GM19438 (cell line): ENCODE results near the gene POLR2L.
A peak's percentile ranks its signal among the peaks of the same experiment; 100 is the strongest.

Source experiments
- ATAC-seq: cut with Tn5 transposase; IDR thresholded peaks from one replicate; pipeline ENCODE4 v1.9.1; 2021; ENCODE audit warnings: low read depth; ENCODE audit not compliant: unreplicated experiment

Gene POLR2L

DNA sequence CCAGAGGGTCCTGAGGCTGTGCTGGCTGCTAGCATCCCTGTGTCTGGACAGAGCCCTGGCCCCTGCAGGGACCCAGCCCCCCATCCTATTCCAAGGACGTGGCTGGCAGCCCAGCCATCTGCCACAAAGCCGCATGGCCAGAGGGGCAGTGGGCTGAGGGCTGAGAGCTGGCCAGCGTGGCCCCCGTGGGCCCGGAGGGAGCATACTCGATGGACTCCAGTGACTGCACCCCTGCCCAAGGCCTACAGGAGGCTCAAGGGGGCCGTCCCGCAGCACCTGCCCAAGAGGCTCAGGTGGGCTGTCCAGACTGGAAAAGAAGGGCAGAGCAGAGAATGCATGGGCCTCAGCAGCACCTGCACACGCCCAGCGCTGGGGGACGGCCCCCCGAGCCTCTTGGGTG, 13.5 kb upstream of the POLR2L start:
- no peak for ATAC-seq

DNA sequence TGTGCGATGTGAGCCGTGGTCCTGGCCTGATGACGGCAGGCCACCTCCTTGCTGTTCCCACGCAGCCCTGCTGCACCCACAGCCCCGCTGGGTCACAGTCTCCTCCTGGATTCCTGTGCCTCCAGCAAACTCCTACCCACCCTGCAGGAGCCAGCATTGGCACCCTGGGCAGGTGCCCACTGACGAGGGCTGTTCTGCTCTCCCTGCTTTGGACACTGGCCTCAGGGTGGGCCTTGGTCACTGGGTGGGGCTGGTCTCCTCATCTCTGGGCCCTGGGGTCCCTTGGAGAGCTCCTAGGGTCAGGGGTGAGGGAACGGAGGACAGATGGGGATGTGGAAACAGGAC, 13.0 kb upstream of the POLR2L start:
- ATAC-seq: no peak

DNA sequence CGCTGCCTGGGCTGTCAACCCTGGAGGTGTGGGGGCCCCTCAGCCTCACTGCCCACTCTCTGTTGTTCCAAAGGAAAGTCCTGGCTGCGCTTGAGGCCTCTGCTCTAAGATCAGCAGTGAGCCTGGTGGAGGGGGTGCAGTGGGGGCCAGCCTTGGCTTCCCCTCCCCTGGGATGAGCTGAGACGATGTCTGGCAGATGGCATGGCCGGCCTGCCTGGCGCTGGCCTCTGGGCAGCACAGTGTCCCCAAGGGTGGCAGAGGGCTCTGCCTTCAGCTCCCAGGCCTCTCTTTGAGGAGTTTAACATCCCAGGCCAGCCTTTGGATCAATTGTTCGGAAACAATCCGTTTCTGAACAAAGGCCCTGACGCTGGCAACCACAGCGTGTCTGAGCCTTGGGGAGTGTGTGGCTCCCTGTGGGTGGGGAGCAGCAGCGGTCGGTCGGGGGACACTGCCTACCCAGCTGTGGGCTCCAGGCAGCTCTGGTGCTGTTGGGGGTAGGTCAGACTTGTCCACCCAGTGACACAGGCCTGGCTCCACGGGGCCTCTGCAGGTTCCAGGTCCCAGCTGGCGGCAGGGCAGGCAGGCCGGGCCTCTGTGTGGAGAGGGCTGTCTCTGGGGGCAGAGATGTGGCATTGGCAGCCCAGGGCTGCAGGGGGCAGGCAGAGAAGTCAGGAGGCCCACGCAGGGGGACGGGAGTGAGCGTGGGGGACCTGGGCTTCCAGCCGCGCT, 12.4 kb upstream of the POLR2L start:
- ATAC-seq: no peak

DNA sequence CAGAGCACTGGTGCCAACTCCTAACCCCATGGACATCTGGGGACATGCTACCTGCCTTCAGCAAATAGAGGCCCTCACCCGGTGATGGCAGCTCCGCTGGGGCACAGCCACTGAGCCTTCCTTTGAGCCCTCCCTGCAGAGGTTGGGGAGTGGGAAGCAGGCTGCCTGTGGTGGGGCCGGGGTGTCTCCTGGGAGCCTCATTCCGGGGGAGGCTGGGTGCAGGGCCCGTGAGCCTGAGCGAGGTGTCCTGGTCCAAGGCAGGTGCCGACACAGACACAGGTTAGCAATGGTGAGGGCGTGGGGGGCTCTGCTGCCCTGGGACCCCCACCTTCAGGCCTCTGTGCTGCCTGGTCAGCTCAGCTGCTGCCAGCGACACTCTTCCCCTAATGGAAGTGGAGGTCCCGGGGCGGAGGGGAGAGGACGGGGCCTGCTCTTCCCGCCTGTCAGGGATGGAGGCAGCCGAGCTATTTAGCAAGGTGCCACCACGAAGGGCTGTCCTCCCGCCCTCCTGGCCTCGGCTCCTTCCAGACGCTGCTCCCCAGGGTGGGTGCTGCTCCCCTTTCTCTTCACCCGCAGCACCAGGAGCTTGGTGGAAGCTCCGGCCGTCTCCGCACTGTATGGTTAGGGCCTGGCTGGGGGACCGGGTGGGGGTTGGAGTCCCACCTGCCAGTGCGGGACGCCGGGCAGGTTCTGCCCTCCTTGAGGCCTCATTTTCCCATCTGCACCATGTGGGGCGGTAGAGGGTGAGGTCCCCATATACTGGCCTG, 11.5 kb upstream of the POLR2L start:
- ATAC-seq: no peak

DNA sequence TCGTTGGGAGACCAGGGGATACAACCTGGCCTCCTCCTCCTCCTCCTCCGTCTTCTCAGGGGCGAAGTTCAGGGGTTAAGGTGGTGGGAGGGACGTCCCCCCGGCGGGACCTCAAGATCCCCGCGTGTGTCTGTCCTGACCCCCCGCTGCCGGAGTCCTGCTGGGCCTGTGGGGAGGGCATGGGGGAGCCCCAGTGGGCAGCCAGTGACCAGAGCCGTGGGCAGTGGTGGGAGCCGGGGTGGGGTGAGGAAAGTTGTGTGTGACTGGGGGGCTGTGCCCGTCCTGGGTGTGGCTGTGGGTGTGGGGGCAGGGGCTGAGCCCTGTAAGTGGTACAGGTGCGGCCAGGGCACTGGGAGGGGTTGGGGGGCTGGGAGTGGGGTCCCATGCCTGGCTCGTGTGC, 10.4 kb upstream of the POLR2L start:
- no peak for ATAC-seq

DNA sequence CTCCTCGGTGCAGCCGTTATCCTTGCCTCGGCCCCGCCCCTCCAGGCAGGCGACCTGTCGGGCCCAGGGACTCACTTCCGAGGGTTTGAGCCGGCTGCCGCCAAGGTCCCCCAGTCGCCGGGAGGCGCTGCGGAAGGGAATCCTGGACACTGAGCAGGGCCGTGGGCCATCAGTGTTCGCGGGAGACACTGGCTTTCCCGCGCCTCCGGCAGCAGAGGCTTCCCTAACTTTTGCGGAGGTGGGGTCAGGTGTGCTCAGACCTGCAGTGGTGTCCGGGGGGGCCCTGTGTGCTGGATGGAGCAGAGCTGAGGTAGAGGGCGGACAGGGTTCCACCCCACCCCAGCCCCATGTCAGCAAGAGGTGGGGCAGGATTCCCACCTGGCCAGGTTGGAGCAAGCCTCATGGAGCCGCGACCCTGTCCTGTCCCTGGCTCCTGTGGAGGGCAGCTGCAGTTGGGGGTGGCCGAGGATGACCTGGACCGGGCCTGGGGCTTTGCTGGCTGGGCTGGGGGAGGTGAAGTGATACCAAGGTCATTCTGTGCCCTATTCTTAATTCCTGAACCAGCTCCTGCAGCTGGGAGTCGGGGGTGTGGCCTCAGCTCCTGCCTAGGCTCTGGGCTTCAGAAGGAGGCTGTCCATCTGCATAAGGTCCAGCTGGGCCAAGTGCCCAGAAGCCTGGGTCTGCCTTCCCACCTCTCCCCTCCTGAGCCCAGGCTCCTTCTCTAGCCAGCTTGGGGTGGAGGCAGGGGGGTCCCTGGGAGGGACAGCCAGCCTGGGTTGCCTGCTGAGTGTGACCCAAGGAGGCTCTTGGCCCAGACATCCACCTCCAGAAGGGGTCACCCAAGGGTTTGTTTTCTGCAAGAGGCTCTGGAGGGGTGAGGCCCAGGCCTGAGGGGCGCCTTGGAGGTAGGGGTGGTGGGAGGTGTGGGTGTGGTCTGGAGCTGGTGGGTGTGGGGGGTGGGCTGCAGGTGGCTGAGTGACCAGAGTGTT, 8.7 kb upstream of the POLR2L start:
- no peak for ATAC-seq

DNA sequence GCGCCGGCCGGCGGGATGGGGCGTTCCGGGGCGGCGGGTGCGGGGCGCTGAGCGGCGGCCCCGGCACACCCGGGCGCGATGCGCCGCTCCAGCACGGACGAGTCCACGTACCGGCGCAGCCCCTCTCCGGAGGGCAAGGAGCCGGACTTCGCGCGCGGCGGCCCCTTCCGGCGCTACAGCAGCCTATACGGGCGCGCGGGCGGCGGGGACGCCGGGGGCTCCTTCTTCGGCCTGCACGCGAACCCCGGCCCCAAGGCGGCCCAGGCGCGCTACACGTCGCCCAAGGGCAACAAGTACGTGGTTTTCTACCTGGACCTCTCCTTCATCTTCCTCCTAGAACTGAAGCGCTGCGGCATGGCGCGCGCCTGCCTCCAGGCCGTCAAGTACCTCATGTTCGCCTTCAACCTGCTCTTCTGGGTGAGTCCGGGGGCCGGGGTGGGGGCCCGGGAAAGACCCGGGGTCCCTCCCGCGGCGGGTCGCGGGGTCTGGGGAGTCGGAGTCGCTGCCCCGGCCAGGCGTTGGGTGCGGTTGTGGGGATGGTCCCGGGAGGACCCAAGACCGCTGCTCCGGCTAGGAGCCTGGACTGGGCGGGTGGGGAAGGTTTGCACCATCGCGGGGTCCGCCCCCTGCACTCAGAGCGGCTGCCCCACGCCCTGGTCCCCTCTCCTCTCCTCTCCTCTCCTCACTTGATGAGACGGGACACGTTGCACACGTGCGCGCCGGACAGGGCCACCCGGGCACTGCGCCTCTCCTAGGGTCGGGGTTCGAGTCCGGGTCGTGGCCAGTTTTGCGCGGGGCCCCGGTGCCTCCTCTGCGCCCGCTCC, 7.8 kb upstream of the POLR2L start:
- ATAC-seq: no peak

DNA sequence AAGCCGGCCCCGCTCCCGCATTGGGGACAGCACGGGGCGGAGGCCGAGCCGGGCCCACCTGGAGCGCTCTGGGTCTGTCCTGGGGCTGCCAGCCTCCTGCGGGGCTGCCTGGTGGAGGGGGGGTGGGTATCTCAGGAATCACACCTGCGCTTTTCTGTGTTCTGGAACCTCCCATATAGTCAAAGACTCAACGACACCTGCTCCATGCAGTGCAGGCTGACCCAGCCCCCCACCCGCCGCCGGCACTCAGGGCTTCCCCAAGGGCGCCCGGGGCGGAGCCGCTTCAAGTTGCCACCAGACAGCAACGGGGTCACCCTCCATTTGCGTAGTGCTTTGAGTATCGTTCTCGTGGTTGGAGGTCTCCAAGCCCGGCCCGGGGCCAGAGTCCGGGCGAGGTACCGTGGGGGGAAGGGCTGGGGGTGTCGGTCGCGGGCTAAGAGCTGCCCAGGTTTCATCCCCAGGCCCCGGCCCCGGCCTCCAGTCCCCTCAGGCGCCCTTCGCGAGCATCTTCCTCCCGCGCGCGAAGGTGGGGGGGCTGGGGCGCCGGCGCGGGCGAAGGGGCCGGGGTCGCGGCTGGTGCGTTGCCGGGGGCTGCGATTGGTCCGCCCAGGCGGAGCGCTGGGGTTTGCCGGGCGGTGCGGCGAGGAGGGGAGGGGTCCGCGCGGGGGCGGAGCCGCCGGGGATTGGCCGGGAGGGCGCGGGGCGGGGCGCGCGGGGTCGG, 6.9 kb upstream of the POLR2L start:
- no peak for ATAC-seq

DNA sequence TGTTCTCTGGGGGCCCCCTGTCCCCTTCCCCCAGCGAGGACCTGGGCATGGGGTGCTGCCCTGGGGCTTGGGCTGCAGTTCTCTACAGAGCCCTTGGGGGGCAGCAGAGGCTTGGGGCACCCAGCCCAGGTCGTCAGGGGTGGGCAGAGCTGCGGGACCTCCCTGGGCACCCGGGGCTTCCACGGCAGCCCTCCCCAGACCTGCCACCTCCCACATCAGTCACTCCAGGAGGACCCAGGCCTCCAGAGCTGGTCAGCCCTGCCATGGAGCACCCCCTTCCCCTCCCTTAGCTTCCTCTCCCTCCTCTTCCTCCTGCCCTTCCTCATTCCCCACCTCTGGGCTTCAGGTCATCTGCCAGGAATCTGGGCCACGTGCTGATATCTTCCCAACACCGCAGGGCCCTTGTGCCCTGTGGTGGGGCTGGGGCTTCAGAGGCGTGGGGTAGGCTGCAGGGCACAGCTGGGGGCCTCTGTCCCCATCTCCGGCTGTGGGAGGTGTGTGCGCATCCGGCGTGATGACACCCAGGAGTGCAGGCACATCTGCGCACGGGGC, 6.1 kb upstream of the POLR2L start:
- ATAC-seq: no peak

DNA sequence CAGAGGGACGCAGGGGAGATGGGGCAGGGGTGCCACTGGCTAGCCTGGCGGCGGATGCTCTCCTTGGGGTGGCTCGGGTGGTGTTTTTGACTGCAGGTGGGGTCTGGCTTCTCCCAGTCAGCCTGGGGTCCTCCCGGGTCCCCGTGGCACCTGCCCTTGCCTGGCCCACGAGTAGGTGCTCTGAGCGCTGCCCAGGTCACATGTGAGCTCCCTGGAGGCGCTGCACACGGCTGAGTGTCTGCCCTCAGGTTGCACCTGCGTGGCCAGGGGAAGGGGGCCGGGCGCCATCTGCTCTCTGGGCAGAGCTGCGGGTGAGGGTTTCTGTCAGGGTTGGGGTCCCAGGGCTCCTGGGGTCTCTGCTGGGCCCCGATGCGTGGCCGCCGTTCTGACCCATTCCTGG, 5.5 kb upstream of the POLR2L start:
- no peak for ATAC-seq

DNA sequence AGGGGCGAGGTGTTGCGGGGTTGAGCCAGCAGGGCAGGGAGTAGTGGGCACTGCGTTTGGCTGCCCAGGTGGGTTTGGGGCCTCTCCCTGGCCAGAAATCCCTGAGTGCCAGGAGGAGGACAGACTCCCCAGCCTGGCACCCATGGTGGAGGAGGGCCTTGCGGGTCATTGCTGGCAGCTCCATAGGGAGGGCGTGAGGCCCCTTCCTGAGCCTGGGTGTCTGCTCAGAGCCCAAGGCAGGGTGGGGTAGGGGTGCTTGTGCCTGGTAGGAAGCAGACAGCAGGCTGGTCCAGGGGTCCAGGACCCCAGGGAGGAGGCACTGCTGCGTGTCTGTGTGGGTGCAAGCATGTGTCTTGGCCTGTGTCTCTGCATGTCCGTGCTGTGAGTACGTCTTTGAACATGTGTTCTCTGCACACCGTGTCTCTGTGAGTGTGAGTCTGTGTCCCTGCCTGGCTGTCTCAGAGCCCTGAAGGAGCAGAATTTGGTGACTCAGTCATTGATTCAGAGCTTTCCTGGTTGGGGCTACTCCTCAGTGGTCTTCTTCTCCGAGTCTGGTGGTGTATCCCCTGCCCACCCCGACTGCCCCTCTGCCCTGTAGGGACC, 4.3 kb upstream of the POLR2L start:
- no peak for ATAC-seq

DNA sequence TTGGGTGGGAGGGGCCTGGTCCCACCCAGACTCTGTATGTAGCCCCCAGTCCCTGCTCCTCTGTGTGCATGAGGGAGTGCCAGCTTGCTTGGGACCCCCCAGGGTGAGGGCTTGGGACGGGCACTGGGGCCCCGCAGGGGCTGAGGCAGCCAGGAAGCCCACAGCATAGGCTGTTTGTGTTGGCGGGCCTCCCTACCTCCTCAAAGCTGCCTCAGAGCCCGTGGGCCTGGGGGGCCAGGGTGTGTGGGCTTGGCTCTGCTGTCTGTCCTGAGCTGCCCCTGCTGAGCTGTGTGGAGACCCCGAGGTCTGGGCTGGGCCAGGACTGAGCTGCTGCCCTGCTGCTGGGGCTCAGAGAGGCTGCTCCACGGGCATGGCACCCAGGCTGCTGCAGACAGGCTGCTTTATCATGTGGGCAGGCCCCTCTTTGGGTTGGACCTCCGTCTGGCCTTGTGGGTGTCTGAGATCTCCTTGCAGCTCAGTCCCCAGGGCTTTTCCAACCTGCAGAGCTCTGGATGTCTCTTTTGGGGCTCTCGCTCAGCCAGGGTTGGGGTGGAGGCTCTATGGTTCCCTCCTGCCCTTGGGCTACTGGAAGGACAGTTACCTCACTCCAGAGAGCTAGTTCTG, 3.7 kb upstream of the POLR2L start:
- no peak for ATAC-seq

DNA sequence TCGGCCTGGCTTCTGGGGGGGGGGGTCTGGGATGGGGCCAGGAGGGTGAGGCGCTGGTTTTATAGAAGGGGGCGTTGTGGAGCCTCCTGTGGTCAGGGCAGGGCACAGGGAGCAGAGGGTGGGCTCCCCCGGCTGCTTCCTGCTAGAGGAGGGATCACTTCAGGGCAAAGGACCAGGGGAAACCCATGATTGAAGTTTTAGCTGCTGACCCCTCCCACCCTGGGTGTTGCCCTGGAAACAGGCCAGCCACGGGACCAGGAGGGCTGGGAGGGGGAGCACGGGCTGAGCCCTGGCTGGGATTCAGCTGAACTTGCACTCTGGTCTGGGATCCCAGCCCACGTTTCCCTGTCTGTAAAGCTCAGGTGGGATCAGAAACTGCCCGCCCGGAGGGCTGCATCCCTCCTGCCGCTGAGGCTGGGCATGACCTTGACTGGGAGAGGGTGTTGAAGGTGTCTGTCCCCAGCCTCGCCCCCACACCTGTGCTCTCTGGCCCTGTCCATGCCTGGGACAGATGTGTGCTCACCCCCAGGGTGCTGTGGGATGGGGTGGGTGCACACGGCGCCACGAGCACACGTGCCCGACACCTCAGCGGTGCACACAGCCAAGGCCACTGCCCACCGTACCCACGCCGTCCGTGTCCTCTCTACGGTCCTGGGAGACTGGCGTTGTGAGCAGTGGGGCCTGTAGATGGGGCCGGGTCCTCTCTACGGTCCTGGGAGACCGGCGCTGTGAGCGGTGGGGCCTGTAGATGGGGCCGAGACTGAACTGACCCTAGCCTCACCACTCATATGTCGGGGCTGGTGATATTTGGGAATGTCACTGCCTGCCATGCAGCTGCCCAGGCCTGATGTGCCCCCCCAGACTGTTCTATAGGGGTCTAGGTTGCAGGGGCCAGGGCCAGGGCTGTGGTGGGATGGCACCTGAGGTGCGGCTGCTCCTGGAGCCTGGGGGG, 2.6 kb upstream of the POLR2L start:
- ATAC-seq: no peak

DNA sequence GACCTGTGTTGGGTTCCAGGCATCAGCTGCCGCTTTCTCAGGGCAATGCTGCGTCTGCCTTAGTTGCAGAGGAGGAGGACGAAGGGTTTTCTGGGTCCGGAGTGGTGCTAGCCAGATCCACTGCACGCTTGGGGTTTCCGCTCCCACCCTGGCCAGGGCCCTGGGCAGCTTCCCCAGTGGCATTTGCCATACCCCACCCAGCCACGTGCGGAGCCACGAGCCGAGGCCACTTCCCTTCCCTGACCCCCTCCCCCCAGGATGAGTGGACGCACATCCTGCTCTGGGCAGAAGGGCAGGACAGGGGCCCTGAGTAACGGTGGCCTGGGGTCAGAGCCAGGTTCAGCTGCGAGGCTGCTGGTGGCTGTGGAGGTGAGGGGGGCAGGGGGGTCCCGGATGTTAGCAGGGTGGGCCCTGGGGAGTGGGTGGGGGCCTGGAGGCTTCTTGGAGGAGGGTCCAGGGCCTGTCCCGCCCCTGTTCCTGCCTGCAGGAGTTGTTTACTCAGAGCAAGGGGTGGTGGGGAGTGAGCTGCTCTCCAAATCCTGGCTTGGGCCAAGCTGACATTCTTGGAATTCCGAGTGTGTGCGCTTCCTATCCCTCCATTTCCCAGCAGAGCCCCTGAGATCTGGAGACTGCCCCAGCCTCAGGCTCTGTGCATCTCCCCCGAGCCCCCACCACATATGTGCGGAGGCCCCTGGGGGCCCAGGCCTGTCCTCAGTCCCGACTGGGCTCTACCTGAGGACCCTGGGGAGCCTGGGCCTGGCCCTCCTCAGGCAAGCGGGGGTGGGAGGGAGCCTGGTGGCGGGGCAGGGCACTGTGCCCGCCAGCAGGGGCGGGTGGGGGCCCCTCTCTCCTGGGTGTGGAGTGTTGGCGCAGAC, 1.7 kb upstream of the POLR2L start:
- ATAC-seq: no peak

DNA sequence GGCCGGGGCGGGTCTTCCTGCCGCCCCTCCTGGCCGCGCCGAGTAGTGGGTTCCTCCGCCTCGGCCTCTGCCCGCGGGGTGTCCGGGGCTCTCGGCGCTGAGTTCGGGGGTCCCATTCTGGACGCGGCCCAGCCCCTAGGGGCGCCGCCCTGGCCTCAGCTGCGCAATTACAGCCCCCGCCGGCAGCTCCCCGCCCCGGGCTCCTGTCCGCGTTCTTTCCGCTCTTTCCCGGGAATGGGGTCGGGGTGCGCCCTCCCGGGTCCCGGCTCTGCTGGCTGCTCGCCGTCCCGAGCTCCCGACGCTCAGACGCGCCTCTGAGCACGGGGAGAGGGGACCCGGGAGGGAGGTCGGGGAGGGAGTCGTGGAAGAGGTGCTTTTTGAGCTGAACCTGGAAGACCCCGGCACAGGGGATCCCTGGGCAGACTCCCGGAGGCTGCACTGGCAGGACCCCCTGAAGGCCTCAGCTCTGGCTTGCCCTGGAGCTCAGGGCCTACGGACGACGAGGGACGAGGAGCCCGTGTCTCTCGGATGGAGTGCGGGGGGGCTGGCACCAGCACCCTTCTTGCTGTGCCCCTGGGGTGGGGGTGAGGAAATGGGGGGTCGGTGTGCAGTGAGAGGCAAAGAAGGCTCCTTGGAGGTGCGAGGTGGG, 881 bp upstream of the POLR2L start:
- no peak for ATAC-seq

DNA sequence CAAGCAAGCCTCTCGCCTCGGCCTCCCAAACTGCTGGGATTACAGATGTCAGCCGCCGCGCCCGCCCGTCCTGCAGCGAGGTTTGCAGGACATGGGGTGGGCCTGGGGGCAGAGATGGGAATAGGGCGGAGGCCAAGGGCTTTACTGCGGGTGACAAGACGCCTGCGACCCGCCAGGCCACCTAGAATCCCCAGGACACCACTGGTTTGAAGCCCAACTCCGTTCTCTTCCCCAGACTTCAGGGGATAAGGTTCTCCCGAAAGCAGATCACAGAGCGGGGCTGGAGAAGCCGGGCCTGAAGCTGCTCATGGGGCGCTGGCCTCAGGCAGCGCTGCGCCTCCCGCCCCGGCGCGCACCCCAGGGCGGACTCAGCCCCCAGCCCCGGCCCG, 354 bp downstream of the POLR2L start:
- ATAC-seq: peak; percentile 35
